Prostate gland (tissue), 2 donors: ENCODE results near the gene B3GAT1.

ENCODE experiments used
- POLR2A ChIP-seq: fragments of 450-650 bp; IDR thresholded peaks from one replicate; pipeline ENCODE4 v1.6.1; 2016; ENCODE audit warnings: antibody characterized with exemption, mild to moderate bottlenecking
- TF ChIP-seq, protein P1 (sequence below), 4 experiments: fragments of 200-600 bp in 2 of 4; fragments of 450-650 bp in 2 of 4; sonication (generic) in 2 of 4; IDR thresholded peaks; 1 replicate in 3 of 4; 2 replicates in 1 of 4; pipeline ENCODE4 v1.5.1; 2016 to 2019; ENCODE audit warnings: antibody characterized with exemption in 4 of 4, mild to moderate bottlenecking in 2 of 4, moderate library complexity in 2 of 4

DNA sequence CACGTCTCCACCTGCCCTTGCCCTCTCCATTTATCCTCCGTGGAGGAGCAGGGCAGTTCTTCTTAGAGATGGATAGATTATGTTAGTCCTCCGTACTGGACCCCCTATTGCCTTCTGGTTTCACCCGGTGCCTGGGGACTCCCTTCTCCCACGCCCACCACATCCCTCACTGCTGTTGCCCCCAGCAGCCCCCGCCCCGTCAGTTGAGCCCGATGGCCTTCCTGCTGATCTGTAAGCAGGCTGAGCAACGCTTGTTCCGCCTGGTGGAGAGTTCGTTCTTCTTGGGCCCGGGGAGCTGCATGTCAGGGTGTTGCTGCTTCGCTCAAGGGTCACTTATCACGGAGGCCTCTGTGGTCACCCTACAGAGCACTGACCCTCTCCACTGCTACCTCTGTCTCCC, 34.2 kb downstream of the B3GAT1 start:
- TF ChIP-seq, protein P1, sequence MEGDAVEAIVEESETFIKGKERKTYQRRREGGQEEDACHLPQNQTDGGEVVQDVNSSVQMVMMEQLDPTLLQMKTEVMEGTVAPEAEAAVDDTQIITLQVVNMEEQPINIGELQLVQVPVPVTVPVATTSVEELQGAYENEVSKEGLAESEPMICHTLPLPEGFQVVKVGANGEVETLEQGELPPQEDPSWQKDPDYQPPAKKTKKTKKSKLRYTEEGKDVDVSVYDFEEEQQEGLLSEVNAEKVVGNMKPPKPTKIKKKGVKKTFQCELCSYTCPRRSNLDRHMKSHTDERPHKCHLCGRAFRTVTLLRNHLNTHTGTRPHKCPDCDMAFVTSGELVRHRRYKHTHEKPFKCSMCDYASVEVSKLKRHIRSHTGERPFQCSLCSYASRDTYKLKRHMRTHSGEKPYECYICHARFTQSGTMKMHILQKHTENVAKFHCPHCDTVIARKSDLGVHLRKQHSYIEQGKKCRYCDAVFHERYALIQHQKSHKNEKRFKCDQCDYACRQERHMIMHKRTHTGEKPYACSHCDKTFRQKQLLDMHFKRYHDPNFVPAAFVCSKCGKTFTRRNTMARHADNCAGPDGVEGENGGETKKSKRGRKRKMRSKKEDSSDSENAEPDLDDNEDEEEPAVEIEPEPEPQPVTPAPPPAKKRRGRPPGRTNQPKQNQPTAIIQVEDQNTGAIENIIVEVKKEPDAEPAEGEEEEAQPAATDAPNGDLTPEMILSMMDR (IDR thresholded peaks at IDR 0.05), result no peak
- no peak for TF ChIP-seq POLR2A
